HEK293T (cell line): ENCODE measurements around the gene CD226.

Experiments
- CTCF ChIA-PET: fragments of 350-600 bp; formaldehyde crosslinking; extraction: SDS; loops from one replicate; lab custom pipeline; 2021; ENCODE audit warnings: antibody characterized with exemption, inconsistent platforms; lab: Yijun Ruan, JAX
- POLR2A ChIA-PET: fragments of 350-600 bp; formaldehyde crosslinking; extraction: SDS; loops from one replicate; lab custom pipeline; 2020; ENCODE audit warnings: antibody characterized with exemption, inconsistent platforms; lab: Yijun Ruan, JAX
- DNase-seq: peaks from one replicate; pipeline ENCODE4 v3.0.0; 2012; ENCODE audit warnings: mixed read lengths; ENCODE audit errors: extremely low spot score
- ARNT ChIP-seq: fragments of 450-650 bp; IDR thresholded peaks from 2 replicates; pipeline ENCODE4 v1.6.1; 2017; ENCODE audit warnings: mild to moderate bottlenecking
- BHLHE40 ChIP-seq: fragments of 450-650 bp; IDR thresholded peaks from 2 replicates; pipeline ENCODE4 v1.6.1; 2016; ENCODE audit warnings: mild to moderate bottlenecking, moderate library complexity, borderline replicate concordance
- CTBP1 ChIP-seq: fragments of 450-650 bp; IDR thresholded peaks from 2 replicates; pipeline ENCODE4 v1.6.1; 2016; ENCODE audit warnings: borderline replicate concordance
- ELF4 ChIP-seq: fragments of 450-650 bp; IDR thresholded peaks from 2 replicates; pipeline ENCODE4 v1.6.1; 2017; ENCODE audit warnings: antibody characterized with exemption
- FOXA1 ChIP-seq: fragments of 450-650 bp; IDR thresholded peaks from 2 replicates; pipeline ENCODE4 v1.6.1; 2016; ENCODE audit warnings: mild to moderate bottlenecking
- FOXK2 ChIP-seq: fragments of 450-650 bp; IDR thresholded peaks from 2 replicates; pipeline ENCODE4 v1.6.1; 2016; ENCODE audit warnings: mild to moderate bottlenecking
- FOXM1 ChIP-seq: fragments of 450-650 bp; IDR thresholded peaks from 2 replicates; pipeline ENCODE4 v1.6.1; 2017; ENCODE audit warnings: mild to moderate bottlenecking, borderline replicate concordance
- HDGF ChIP-seq: fragments of 450-650 bp; IDR thresholded peaks from 2 replicates; pipeline ENCODE4 v1.6.1; 2017; ENCODE audit warnings: antibody characterized with exemption, borderline replicate concordance
- L3MBTL2 ChIP-seq: fragments of 450-650 bp; conservative IDR thresholded peaks from 2 replicates; pipeline ENCODE4 v1.6.1; 2016; ENCODE audit warnings: mild to moderate bottlenecking
- LEF1 ChIP-seq: fragments of 450-650 bp; IDR thresholded peaks from 2 replicates; pipeline ENCODE4 v1.6.1; 2017; ENCODE audit warnings: mild to moderate bottlenecking, borderline replicate concordance
- NFRKB ChIP-seq: fragments of 450-650 bp; IDR thresholded peaks from 2 replicates; pipeline ENCODE4 v1.6.1; 2016; ENCODE audit warnings: mild to moderate bottlenecking, moderate library complexity
- SP1 ChIP-seq: fragments of 450-650 bp; IDR thresholded peaks from 2 replicates; pipeline ENCODE4 v1.6.1; 2017
- SUZ12 ChIP-seq: fragments of 450-650 bp; IDR thresholded peaks from 2 replicates; pipeline ENCODE4 v1.6.1; 2016; ENCODE audit warnings: mild to moderate bottlenecking
- TARDBP ChIP-seq: fragments of 450-650 bp; IDR thresholded peaks from 2 replicates; pipeline ENCODE4 v1.6.1; 2016
- ZNF384 ChIP-seq: fragments of 450-650 bp; IDR thresholded peaks from 2 replicates; pipeline ENCODE4 v1.6.1; 2016
- TF ChIP-seq, protein P1 (sequence below): fragments of 450-650 bp; IDR thresholded peaks from 2 replicates; pipeline ENCODE4 v1.6.1; 2016

The CD226 gene

DNA sequence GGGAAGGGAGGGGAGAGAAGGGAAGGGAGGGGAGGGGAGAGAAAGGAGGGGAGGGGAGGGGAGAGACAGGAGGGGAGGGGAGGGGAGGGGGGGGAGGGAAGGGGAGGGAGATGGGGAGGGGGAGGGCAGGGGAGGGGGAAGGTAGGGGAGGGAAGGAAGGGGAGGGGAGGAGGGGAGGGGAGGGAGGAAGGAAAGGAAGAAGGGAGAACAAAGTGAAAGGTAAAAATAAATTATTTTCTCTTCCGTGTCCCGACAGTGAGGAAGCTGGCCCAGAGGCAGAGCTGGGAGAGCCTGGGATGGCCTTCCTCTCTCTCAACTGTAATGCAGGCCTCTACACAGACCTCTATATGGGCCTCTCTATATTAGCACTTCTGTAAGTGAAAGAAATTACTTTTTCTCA, 53.2 kb downstream of the CD226 start:
- TF ChIP-seq SUZ12 (no peak), ZNF384 (no peak), L3MBTL2 (no peak), FOXK2 (no peak)
- no peak for DNase-seq
- ChIA-PET CTCF (no interaction called here), POLR2A (no interaction called here)

DNA sequence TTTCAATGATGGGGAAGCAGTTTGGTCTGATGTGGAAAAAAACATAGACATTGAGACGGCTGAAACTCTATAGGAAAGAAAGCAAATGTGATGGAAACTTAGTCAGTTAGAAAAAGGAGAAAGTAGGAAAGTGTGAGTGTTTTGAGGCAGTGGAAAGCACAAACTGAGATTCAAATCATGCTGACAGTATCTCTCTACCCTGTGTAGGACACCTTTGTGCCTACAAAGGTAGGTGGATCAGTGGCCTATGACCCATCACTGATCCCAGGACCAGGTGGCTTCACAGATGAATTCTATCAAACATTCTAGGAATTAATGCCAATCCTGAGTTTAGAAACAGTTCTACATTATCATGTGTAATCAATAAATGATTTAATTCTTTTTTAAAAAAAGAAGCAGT, 57.1 kb downstream of the CD226 start:
- no peak for TF ChIP-seq SP1
- TF ChIP-seq NFRKB = no peak
- no peak for TF ChIP-seq ZNF384
- TF ChIP-seq ELF4 = no peak
- no peak for TF ChIP-seq L3MBTL2
- no peak for TF ChIP-seq FOXM1
- TF ChIP-seq, protein P1, sequence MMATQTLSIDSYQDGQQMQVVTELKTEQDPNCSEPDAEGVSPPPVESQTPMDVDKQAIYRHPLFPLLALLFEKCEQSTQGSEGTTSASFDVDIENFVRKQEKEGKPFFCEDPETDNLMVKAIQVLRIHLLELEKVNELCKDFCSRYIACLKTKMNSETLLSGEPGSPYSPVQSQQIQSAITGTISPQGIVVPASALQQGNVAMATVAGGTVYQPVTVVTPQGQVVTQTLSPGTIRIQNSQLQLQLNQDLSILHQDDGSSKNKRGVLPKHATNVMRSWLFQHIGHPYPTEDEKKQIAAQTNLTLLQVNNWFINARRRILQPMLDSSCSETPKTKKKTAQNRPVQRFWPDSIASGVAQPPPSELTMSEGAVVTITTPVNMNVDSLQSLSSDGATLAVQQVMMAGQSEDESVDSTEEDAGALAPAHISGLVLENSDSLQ = no peak
- TF ChIP-seq SUZ12 = no peak
- TF ChIP-seq LEF1 = no peak
- TF ChIP-seq FOXK2 = no peak
- TF ChIP-seq ARNT = no peak
- POLR2A ChIA-PET = no interaction called here
- no peak for DNase-seq
- CTCF ChIA-PET = no interaction called here

DNA sequence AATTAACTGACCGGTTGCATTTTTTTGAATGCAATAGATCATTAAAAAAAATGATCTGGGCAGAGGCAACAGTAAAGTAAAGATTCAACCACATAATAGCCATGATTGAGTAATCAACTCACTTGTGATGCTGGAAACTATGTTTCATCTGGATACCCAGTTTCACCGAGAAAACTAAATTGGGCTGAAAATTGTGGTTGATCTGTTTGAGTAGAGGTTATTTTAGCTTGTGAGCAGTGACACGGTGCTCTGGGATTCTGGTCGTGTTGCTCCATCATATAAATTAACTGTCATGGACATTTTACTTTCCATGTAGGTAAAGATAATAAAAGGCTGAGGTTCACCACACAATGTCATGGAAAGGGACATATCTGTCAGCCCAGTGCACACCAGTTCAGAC, 58.7 kb downstream of the CD226 start:
- TF ChIP-seq ELF4 (no peak), SUZ12 (no peak), FOXK2 (no peak), ZNF384 (no peak), FOXM1 (no peak), CTBP1 (no peak), NFRKB (no peak), FOXA1 (no peak)
- TF ChIP-seq, protein P1 = no peak
- POLR2A ChIA-PET = no interaction called here
- no peak for DNase-seq
- CTCF ChIA-PET = no interaction called here

DNA sequence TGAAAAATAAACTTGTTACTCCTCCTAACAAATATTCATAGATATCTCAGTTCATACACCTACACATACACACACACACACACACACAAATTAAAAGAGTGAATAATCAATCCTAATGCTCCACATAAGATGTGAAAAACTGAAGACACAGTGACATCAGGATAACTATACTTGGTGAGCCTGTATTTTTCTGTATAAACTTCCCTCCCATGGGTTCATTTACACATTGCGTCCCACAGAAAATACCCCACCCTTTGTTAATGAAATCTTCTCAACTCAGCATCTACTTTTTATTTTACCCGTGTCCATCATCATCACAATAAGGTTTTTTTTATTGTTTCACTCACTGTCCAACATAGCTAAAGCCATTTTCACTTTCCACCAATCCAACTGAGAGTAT, 60.4 kb downstream of the CD226 start:
- POLR2A ChIA-PET = no interaction called here
- no peak for TF ChIP-seq NFRKB
- no peak for TF ChIP-seq LEF1
- TF ChIP-seq HDGF = no peak
- no peak for TF ChIP-seq L3MBTL2
- TF ChIP-seq CTBP1 = no peak
- TF ChIP-seq SP1 = no peak
- TF ChIP-seq TARDBP = no peak
- no peak for TF ChIP-seq FOXA1
- no peak for TF ChIP-seq ELF4
- no peak for TF ChIP-seq FOXK2
- no peak for TF ChIP-seq ZNF384
- TF ChIP-seq SUZ12 = no peak
- no peak for TF ChIP-seq ARNT
- no peak for TF ChIP-seq BHLHE40
- TF ChIP-seq, protein P1 = no peak
- no peak for TF ChIP-seq FOXM1
- CTCF ChIA-PET = no interaction called here
- no peak for DNase-seq

DNA sequence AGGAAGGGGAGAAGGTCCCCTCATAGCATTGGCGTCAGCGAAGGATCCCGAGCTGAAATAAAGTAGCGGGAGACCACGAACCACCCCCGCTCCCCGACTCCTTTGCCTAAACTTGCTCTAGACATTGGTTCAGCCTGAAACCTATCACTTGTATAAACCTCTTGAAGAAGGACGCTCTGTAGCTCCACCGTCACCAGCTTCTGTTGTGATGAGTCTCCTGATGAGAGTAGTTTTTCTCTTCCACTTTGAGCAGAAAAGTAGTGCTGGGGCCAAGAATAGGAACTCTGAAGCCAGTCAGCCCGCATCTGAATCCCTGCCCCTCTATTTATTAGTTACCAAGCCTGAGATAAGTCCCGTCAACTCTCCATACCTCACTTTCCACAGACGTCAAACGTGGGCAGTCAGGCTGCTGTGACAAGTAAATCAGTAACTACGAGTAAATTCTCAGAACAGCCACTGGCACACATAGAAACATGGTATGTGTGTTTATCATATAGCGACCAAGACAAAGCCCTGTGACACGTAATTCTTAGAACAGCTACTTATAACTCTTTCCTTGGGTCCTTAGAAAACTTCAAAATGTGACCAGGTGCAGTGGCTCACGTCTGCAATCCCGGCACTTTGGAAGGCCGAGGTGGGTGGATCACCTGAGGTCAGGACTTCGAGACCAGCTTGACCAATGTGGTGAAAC, 61.7 kb downstream of the CD226 start:
- ChIA-PET CTCF (no interaction called here), POLR2A (no interaction called here)
- TF ChIP-seq TARDBP (no peak), BHLHE40 (no peak), ZNF384 (no peak), ELF4 (no peak), LEF1 (no peak), L3MBTL2 (no peak), FOXK2 (no peak), SP1 (no peak), SUZ12 (no peak), FOXM1 (no peak), HDGF (no peak), ARNT (no peak), NFRKB (no peak), FOXA1 (no peak), CTBP1 (no peak)
- TF ChIP-seq, protein P1 = no peak
- DNase-seq = no peak

DNA sequence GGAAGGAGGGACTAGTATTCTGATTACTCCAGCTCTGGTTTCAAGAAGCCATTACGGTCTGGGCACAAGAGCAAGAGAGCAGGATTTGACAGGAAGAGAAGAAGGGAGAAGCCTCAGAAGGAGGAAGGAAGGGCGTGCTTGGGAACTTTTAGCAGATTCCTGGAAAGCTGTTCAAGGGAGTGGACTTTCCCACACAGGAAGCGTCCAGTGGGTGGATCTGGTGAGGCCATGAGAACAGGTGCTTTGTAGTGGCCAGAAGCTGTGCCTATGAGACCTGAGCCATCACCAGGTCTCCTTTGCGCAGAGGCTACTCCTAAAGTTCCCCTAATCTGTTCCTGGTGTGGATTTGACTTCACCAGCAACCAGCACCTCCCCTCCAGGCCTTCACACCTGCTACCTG, 62.3 kb downstream of the CD226 start:
- TF ChIP-seq FOXA1 (no peak), ZNF384 (no peak), L3MBTL2 (no peak), BHLHE40 (no peak), FOXK2 (no peak)
- DNase-seq = no peak
- POLR2A ChIA-PET = no interaction called here
- CTCF ChIA-PET = no interaction called here
